CD14-positive monocyte (primary cell): ENCODE measurements around the gene LRRC8A. TPM values are rescaled to one million over a fixed set of nuclear protein-coding genes. Genes with fewer than 3 reads are reported as not detected.

Source experiments
- DNase-seq, 3 donors: peaks; one replicate each; pipeline ENCODE4 v3.0.0-alpha.2; 2011 to 2022
- H2AFZ ChIP-seq: 2 replicates; pipeline ENCODE4 v1.6.0; 2012; ENCODE audit warnings: mild to moderate bottlenecking, low read depth, low read length, inconsistent platforms; ENCODE audit not compliant: insufficient read depth, poor library complexity, severe bottlenecking
- H3K27ac ChIP-seq, 2 donors: 1 replicate in 1 of 2; 2 replicates in 1 of 2; pipeline ENCODE4 v1.5.1; 2012 to 2013; ENCODE audit warnings: low read length in 2 of 2, control low read depth in 1 of 2, inconsistent platforms in 1 of 2, low read depth in 1 of 2, mild to moderate bottlenecking in 1 of 2
- H3K27me3 ChIP-seq, 2 donors: one replicate each; pipeline versions ENCODE4 v1.6.0 to v1.6.1; 2011 to 2013; ENCODE audit warnings: low read length in 2 of 2; ENCODE audit not compliant: control insufficient read depth in 2 of 2, insufficient read depth in 2 of 2
- H3K36me3 ChIP-seq, 2 donors: replicated peaks in 1 of 2; 1 replicate in 1 of 2; 2 replicates in 1 of 2; pipeline versions ENCODE4 v1.5.1 to v1.6.1; 2012 to 2013; ENCODE audit warnings: low read length in 2 of 2, control low read depth in 1 of 2, inconsistent platforms in 1 of 2, mild to moderate bottlenecking in 1 of 2; ENCODE audit not compliant: insufficient read depth in 2 of 2, control insufficient read depth in 1 of 2
- H3K4me1 ChIP-seq, 2 donors: 1 replicate in 1 of 2; 2 replicates in 1 of 2; pipeline versions ENCODE4 v1.5.1 to v1.6.1; 2012 to 2013; ENCODE audit warnings: low read length in 2 of 2, control low read depth in 1 of 2, inconsistent platforms in 1 of 2, mild to moderate bottlenecking in 1 of 2, moderate library complexity in 1 of 2; ENCODE audit not compliant: insufficient read depth in 2 of 2, control insufficient read depth in 1 of 2
- H3K4me2 ChIP-seq: replicated peaks from 2 replicates; pipeline ENCODE3; 2012; ENCODE audit warnings: low read length, moderate library complexity, mild to moderate bottlenecking; ENCODE audit not compliant: poor library complexity, severe bottlenecking; ENCODE audit errors: extremely low read depth
- H3K4me3 ChIP-seq, 3 experiments: fragments of 200-600 bp in 1 of 3; sonication (generic) in 1 of 3; replicated peaks in 1 of 3; 1 replicate in 2 of 3; 2 replicates in 1 of 3; pipeline ENCODE4 v1.5.1; 2011 to 2013; ENCODE audit warnings: low read length in 3 of 3, mild to moderate bottlenecking in 3 of 3, control low read depth in 2 of 3, low read depth in 2 of 3, inconsistent platforms in 1 of 3, moderate library complexity in 1 of 3
- H3K79me2 ChIP-seq: 2 replicates; pipeline ENCODE4 v1.6.0; 2012; ENCODE audit warnings: mild to moderate bottlenecking, control low read depth, inconsistent platforms, low read length, moderate library complexity; ENCODE audit not compliant: insufficient read depth
- H3K9ac ChIP-seq: 2 replicates; pipeline ENCODE4 v1.6.0; 2017; ENCODE audit warnings: low read length, mild to moderate bottlenecking; ENCODE audit not compliant: insufficient read depth, poor library complexity, severe bottlenecking
- H3K9me3 ChIP-seq, 2 donors: replicated peaks in 1 of 2; 1 replicate in 1 of 2; 2 replicates in 1 of 2; pipeline versions ENCODE4 v1.5.1 to v1.6.1; 2012 to 2013; ENCODE audit warnings: low read length in 2 of 2, control low read depth in 1 of 2; ENCODE audit not compliant: control insufficient read depth in 1 of 2, insufficient read depth in 1 of 2
- H4K20me1 ChIP-seq: 2 replicates; pipeline ENCODE4 v1.6.0; 2012; ENCODE audit warnings: mild to moderate bottlenecking, low read length, control low read depth, moderate library complexity; ENCODE audit not compliant: insufficient read depth
- H3K27ac Mint-ChIP-seq, 7 donors: one replicate each; pipeline ENCODE4 v1.8.0; 2020; ENCODE audit warnings: mild to moderate bottlenecking in 7 of 7, mixed read lengths in 7 of 7, moderate library complexity in 6 of 7, inconsistent platforms in 2 of 7
- H3K27me3 Mint-ChIP-seq, 3 donors: one replicate each; pipeline ENCODE4 v1.8.0; 2021 to 2022; ENCODE audit warnings: low read depth in 3 of 3, mild to moderate bottlenecking in 3 of 3, mixed read lengths in 3 of 3, moderate library complexity in 3 of 3, inconsistent platforms in 1 of 3
- H3K36me3 Mint-ChIP-seq, 2 donors: one replicate each; pipeline ENCODE4 v1.8.0; 2020; ENCODE audit warnings: mixed read lengths in 2 of 2, inconsistent platforms in 1 of 2, mild to moderate bottlenecking in 1 of 2
- H3K4me1 Mint-ChIP-seq: one replicate; pipeline ENCODE4 v1.8.0; 2020; ENCODE audit warnings: mild to moderate bottlenecking, mixed read lengths
- H3K4me3 Mint-ChIP-seq, 2 donors: one replicate each; pipeline ENCODE4 v1.8.0; 2020; ENCODE audit warnings: mild to moderate bottlenecking in 2 of 2, mixed read lengths in 2 of 2, moderate library complexity in 1 of 2
- H3K9me3 Mint-ChIP-seq, 7 donors: one replicate each; pipeline ENCODE4 v1.8.0; 2020 to 2022; ENCODE audit warnings: mixed read lengths in 7 of 7, mild to moderate bottlenecking in 6 of 7, moderate library complexity in 6 of 7, inconsistent platforms in 2 of 7
- CTCF ChIP-seq: fragments of 200-600 bp; IDR thresholded peaks from one replicate; pipeline ENCODE4 v1.8.0; 2022; ENCODE audit warnings: antibody characterized with exemption, mild to moderate bottlenecking
- WGBS: methylation state at CpG from one replicate; pipeline ENCODE4 v1.1.5; 2013; ENCODE audit warnings: missing lambda C conversion rate; ENCODE audit not compliant: insufficient coverage; 5-methylcytosine and 5-hydroxymethylcytosine counted together
- intact Hi-C, 2 donors: fragments of 100-400 bp; cut with micrococcal nuclease; formaldehyde crosslinking; loops; one replicate each; pipeline versions ENCODE4 v1.15.0 to v1.15.1; 2023
- polyA plus RNA-seq, 3 donors: library from polyadenylated mRNA; depleted of rRNA in 1 of 3; unstranded in 2 of 3; stranded (reverse) in 1 of 3; fragments of 300-500 nt in 2 of 3; fragments of >200 nt in 1 of 3; fragmentation: Illumina TruSeq in 2 of 3; gene quantifications; 1 replicate in 2 of 3; 2 replicates in 1 of 3; pipeline ENCODE4 v1.2.3, GENCODE V29; 2012 to 2021

The LRRC8A gene
- polyA plus RNA-seq, 3 donors: 7.8 to 10.8 (median 10.3) TPM

GRCh38 chr9:128929560-128929959, 47.6 kb downstream of the LRRC8A start:
- no peaks in the 10 kb centered on the region for H3K36me3 Mint-ChIP-seq
- no peak for TF ChIP-seq CTCF
- Histone ChIP-seq H3K36me3 (no peaks in the 10 kb centered on the region), H3K9me3 (no peaks in the 10 kb centered on the region), H3K4me2 (no peak overlapping the region), H3K9ac (no peak overlapping the region), H3K27ac (no peak overlapping the region), H3K79me2 (no peaks in the 10 kb centered on the region), H4K20me1 (no peaks in the 10 kb centered on the region), H3K4me3 (no peak overlapping the region), H3K27me3 (no peaks in the 10 kb centered on the region), H2AFZ (no peak overlapping the region), H3K4me1 (no peaks in the 10 kb centered on the region)
- peaks cover 0 to 1% (median 0%) of the 10 kb centered on the region in 7 donors for H3K9me3 Mint-ChIP-seq
- H3K27me3 Mint-ChIP-seq: peaks cover 0 to 2% (median 2%) of the 10 kb centered on the region in 3 donors
- intact Hi-C loops: loop anchor here (5.0 to 10.0 kb wide), 2 partner anchors 67 to 285 kb away; no protein-coding TSS in a partner anchor
- 93% methylated on average over 3 of the region's 4 CpGs for WGBS
- peaks cover 3% of the 10 kb centered on the region for H3K4me1 Mint-ChIP-seq
- no peak for DNase-seq
- H3K27ac Mint-ChIP-seq: no peak overlapping the region
- H3K4me3 Mint-ChIP-seq: no peak overlapping the region

GRCh38 chr9:128933731-128934130, 51.8 kb downstream of the LRRC8A start:
- TF ChIP-seq CTCF: no peak
- Histone ChIP-seq H3K4me3 (no peak overlapping the region), H3K36me3 (no peaks in the 10 kb centered on the region), H4K20me1 (no peaks in the 10 kb centered on the region), H3K27ac (no peak overlapping the region), H3K4me1 (no peaks in the 10 kb centered on the region), H3K9me3 (no peaks in the 10 kb centered on the region), H3K79me2 (no peaks in the 10 kb centered on the region), H2AFZ (no peak overlapping the region), H3K4me2 (no peak overlapping the region), H3K9ac (no peak overlapping the region), H3K27me3 (no peaks in the 10 kb centered on the region)
- no peak for DNase-seq
- 88% methylated on average over 4 of the region's 5 CpGs for WGBS
- H3K27me3 Mint-ChIP-seq: peaks cover 0 to under 1% (median 0%) of the 10 kb centered on the region in 3 donors
- H3K36me3 Mint-ChIP-seq: no peaks in the 10 kb centered on the region
- H3K4me1 Mint-ChIP-seq: no peaks in the 10 kb centered on the region
- intact Hi-C loops: loop anchor here in 1 of 2 donors (5.0 kb wide), 1 partner anchor 81 kb away; no protein-coding TSS in a partner anchor
- H3K9me3 Mint-ChIP-seq: peaks cover 0 to 1% (median 0%) of the 10 kb centered on the region in 7 donors
- H3K4me3 Mint-ChIP-seq: no peak overlapping the region
- peak overlapping the region in 1 of 7 donors; percentile 42 for H3K27ac Mint-ChIP-seq
